ENCODE results near the gene HIPK1.

Gene HIPK1

GRCh38 chr1:113928941-113929749 lies at the start of gene HIPK1:
Gene HIPK1, plus strand, starts transcription at chr1:113929324.
- peak; percentile 66 for DNase-seq

GRCh38 chr1:113879739-113880038 lies 49.4 kb upstream of the HIPK1 start:
- no peak for DNase-seq

GRCh38 chr1:113881661-113882060 lies 47.5 kb upstream of the HIPK1 start:
- DNase-seq, result no peak

GRCh38 chr1:113886417-113887401 lies 42.4 kb upstream of the HIPK1 start:
- no peak for DNase-seq

- no peak for DNase-seq
Observed at GRCh38 chr1:113887402-113888175, 41.5 kb upstream of the HIPK1 start, which contains the start of gene BCL2L15. Gene BCL2L15, minus strand, starts transcription at chr1:113887581. Its CDS starts 206 bp downstream, at chr1:113887375.

- no peak for DNase-seq
Observed at GRCh38 chr1:113890816-113891215, 38.3 kb upstream of the HIPK1 start.

GRCh38 chr1:113891631-113892220 lies 37.4 kb upstream of the HIPK1 start:
- no peak for DNase-seq

GRCh38 chr1:113893267-113893666 lies 35.9 kb upstream of the HIPK1 start:
- DNase-seq, result no peak

GRCh38 chr1:113895098-113895497 lies 34.0 kb upstream of the HIPK1 start:
- no peak for DNase-seq

GRCh38 chr1:113895961-113896360 lies 33.2 kb upstream of the HIPK1 start:
- DNase-seq, result no peak

GRCh38 chr1:113898241-113898814 lies 30.8 kb upstream of the HIPK1 start:
- no peak for DNase-seq

GRCh38 chr1:113899111-113899510 lies 30.0 kb upstream of the HIPK1 start:
- DNase-seq, result no peak

GRCh38 chr1:113901191-113901590 lies 27.9 kb upstream of the HIPK1 start:
- no peak for DNase-seq

GRCh38 chr1:113903501-113904292 lies 25.4 kb upstream of the HIPK1 start:
- DNase-seq, result no peak

- DNase-seq, result no peak
Observed at GRCh38 chr1:113904293-113904673, 24.8 kb upstream of the HIPK1 start.

- peak; percentile 99 for DNase-seq
Observed at GRCh38 chr1:113904674-113905434, 24.3 kb upstream of the HIPK1 start, which contains the start of the genes AP4B1 and DCLRE1B. Gene AP4B1, minus strand, starts transcription at chr1:113904799. Its CDS starts 82 bp downstream, at chr1:113904717. Gene DCLRE1B, plus strand, starts transcription at chr1:113905326. Its CDS starts 261 bp downstream, at chr1:113905587.

- DNase-seq, result no peak
Observed at GRCh38 chr1:113905435-113905861, 23.7 kb upstream of the HIPK1 start.

GRCh38 chr1:113912594-113913311 lies 16.4 kb upstream of the HIPK1 start:
- no peak for DNase-seq

GRCh38 chr1:113913312-113913668 lies 15.8 kb upstream of the HIPK1 start:
- DNase-seq, result no peak

All from NCI-H187 treated with DMSO at 0.1 percent for 48 hours (cell line).